GM23338 (cell line): ENCODE measurements around the gene CNTRL. TPM values are rescaled to one million over a fixed set of nuclear protein-coding genes. Genes with fewer than 3 reads are reported as not detected.

Experiments used
- ATAC-seq: fragments of 200-7000 bp; cut with Tn5 transposase; 3 replicates; pipeline ENCODE4 v1.9.1; 2020
- DNase-seq: peaks from one replicate; pipeline ENCODE4 v3.0.0-alpha.2; 2015; ENCODE audit warnings: low spot score
- H2AFZ ChIP-seq: fragments of 200-600 bp; sonication (generic); 2 replicates; pipeline ENCODE4 v1.8.0; 2016; ENCODE audit warnings: antibody characterized with exemption, mild to moderate bottlenecking, moderate library complexity
- H3F3A ChIP-seq: fragments of 200-600 bp; sonication (generic); replicated peaks from 2 replicates; pipeline ENCODE4 v1.8.0; 2017; ENCODE audit warnings: antibody characterized with exemption, mixed run types, low read depth
- H3K27ac ChIP-seq: fragments of 200-600 bp; sonication (generic); 2 replicates; pipeline ENCODE4 v1.6.1; 2016; ENCODE audit warnings: low read depth
- H3K27me3 ChIP-seq: fragments of 200-600 bp; sonication (generic); 2 replicates; pipeline ENCODE4 v1.8.0; 2016; ENCODE audit warnings: mild to moderate bottlenecking, mixed run types, moderate library complexity; ENCODE audit not compliant: insufficient read depth
- H3K36me3 ChIP-seq: fragments of 200-600 bp; sonication (generic); 2 replicates; pipeline ENCODE4 v1.8.0; 2016; ENCODE audit warnings: mild to moderate bottlenecking; ENCODE audit not compliant: insufficient read depth
- H3K4me1 ChIP-seq: fragments of 200-600 bp; sonication (generic); 2 replicates; pipeline ENCODE4 v1.8.0; 2016; ENCODE audit warnings: mild to moderate bottlenecking, moderate library complexity; ENCODE audit not compliant: insufficient read depth
- H3K4me2 ChIP-seq: fragments of 200-600 bp; sonication (generic); 2 replicates; pipeline ENCODE4 v1.7.1; 2017; ENCODE audit warnings: mixed run types
- H3K4me3 ChIP-seq: fragments of 200-600 bp; sonication (generic); 2 replicates; pipeline ENCODE4 v1.6.1; 2016; ENCODE audit warnings: mixed run types
- H3K79me2 ChIP-seq: fragments of 200-600 bp; sonication (generic); replicated peaks from 2 replicates; pipeline ENCODE4 v1.8.0; 2017; ENCODE audit warnings: mild to moderate bottlenecking; ENCODE audit not compliant: insufficient read depth
- H3K9me2 ChIP-seq: fragments of 200-600 bp; sonication (generic); 2 replicates; pipeline ENCODE4 v1.8.0; 2017; ENCODE audit not compliant: insufficient read depth
- H4K20me1 ChIP-seq: fragments of 200-600 bp; sonication (generic); replicated peaks from 2 replicates; pipeline ENCODE4 v1.8.0; 2017; ENCODE audit warnings: mild to moderate bottlenecking; ENCODE audit not compliant: insufficient read depth
- H3K27ac Mint-ChIP-seq: 2 replicates; pipeline ENCODE4 v1.8.0; 2020; ENCODE audit warnings: inconsistent platforms, mild to moderate bottlenecking, moderate library complexity, mixed read lengths
- H3K27me3 Mint-ChIP-seq: 3 replicates; pipeline ENCODE4 v1.8.0; 2022; ENCODE audit warnings: low read depth, mild to moderate bottlenecking, moderate library complexity, mixed read lengths, inconsistent platforms; ENCODE audit not compliant: insufficient read depth, poor library complexity
- H3K36me3 Mint-ChIP-seq: 3 replicates; pipeline ENCODE4 v1.8.0; 2021; ENCODE audit warnings: low read depth, mild to moderate bottlenecking, inconsistent platforms, moderate library complexity, mixed read lengths
- H3K4me1 Mint-ChIP-seq: 3 replicates; pipeline ENCODE4 v1.8.0; 2020; ENCODE audit warnings: mild to moderate bottlenecking, inconsistent platforms, mixed read lengths
- H3K4me3 Mint-ChIP-seq: 3 replicates; pipeline ENCODE4 v1.8.0; 2021; ENCODE audit warnings: moderate library complexity, mild to moderate bottlenecking, inconsistent platforms, mixed read lengths
- H3K9me3 Mint-ChIP-seq: 3 replicates; pipeline ENCODE4 v1.8.0; 2020; ENCODE audit warnings: moderate library complexity, mild to moderate bottlenecking, inconsistent platforms, mixed read lengths
- CTCF ChIP-seq, 2 experiments: fragments of 200-600 bp in 1 of 2; sonication (generic) in 1 of 2; conservative IDR thresholded peaks; 2 replicates each; pipeline versions ENCODE4 v1.5.1 to v1.6.1; 2016 to 2017; ENCODE audit warnings: antibody characterized with exemption in 2 of 2, low read depth in 2 of 2, mild to moderate bottlenecking in 2 of 2, moderate library complexity in 1 of 2
- JUNB ChIP-seq: IDR thresholded peaks from one replicate; pipeline ENCODE4 v1.6.1; 2016; ENCODE audit warnings: antibody characterized with exemption; ENCODE audit not compliant: unreplicated experiment
- NANOG ChIP-seq: IDR thresholded peaks from 2 replicates; pipeline ENCODE4 v1.6.1; 2016; ENCODE audit warnings: antibody characterized with exemption, borderline replicate concordance
- REST ChIP-seq: IDR thresholded peaks from one replicate; pipeline ENCODE4 v1.6.1; 2018; ENCODE audit warnings: antibody characterized with exemption; ENCODE audit not compliant: unreplicated experiment
- STAT1 ChIP-seq: IDR thresholded peaks from one replicate; pipeline ENCODE4 v1.6.1; 2016; ENCODE audit warnings: antibody characterized with exemption; ENCODE audit not compliant: unreplicated experiment
- polyA plus RNA-seq: library from polyadenylated mRNA; unstranded; fragments of >200 nt; fragmentation: Nextera tagmentation; extraction: Ambion mirVana; gene quantifications from 2 replicates; pipeline ENCODE4 v1.2.1, GENCODE V29; 2016
- small RNA-seq: library from RNA; depleted of rRNA; stranded (forward); fragments of <200 nt; gene quantifications from one replicate; pipeline ENCODE3, GENCODE V24; 2014; ENCODE audit warnings: low replicate concordance
- total RNA-seq: library from RNA; depleted of rRNA; stranded (reverse); fragments of >200 nt; shearing (Covaris generic); gene quantifications from 2 replicates; pipeline ENCODE4 v1.2.3, GENCODE V29; 2014; rRNA removed

CNTRL gene
- total and polyA plus RNA-seq, 2 experiments from 2014 or later: 9.2 to 11.7 TPM

GRCh38 chr9:121226175-121226574, 151.4 kb downstream of the CNTRL start:
- Mint-ChIP-seq H3K36me3 (no peaks in the 10 kb centered on the region), H3K4me3 (no peak overlapping the region), H3K27me3 (peaks cover 3% of the 10 kb centered on the region), H3K9me3 (no peaks in the 10 kb centered on the region; the same call in 2 of the 3 replicates), H3K4me1 (peaks cover 20% of the 10 kb centered on the region), H3K27ac (no peak overlapping the region)
- H3K4me3 ChIP-seq: no peak overlapping the region
- H3F3A ChIP-seq: no peaks in the 10 kb centered on the region; the same call in 1 of the 2 replicates
- DNase-seq (no peak), ATAC-seq (no peak)
- TF ChIP-seq JUNB: no peak
- TF ChIP-seq STAT1: no peak
- no peak for TF ChIP-seq CTCF (conservative IDR thresholded peaks at IDR 0.05; ENCODE audit: low read depth in 2 of 2)
- TF ChIP-seq REST: no peak
- TF ChIP-seq NANOG: no peak
- no peak overlapping the region for H2AFZ ChIP-seq
- no peaks in the 10 kb centered on the region for H3K36me3 ChIP-seq
- H3K4me2 ChIP-seq: no peak overlapping the region
- H3K4me1 ChIP-seq: peaks cover 17% of the 10 kb centered on the region
- H3K27ac ChIP-seq: no peak overlapping the region
- H3K27me3 ChIP-seq: no peaks in the 10 kb centered on the region
- no peaks in the 10 kb centered on the region for H3K9me2 ChIP-seq
- H3K79me2 ChIP-seq: no peaks in the 10 kb centered on the region
- no peaks in the 10 kb centered on the region for H4K20me1 ChIP-seq

Small RNAs within 50 kb of the gene (small RNA-seq; reads per million reads assigned to genes)
- gene RN7SL181P: not detected

Other genes with a start within 250 kb of the CNTRL start
- gene PSMD5, start 232.0 kb upstream of the CNTRL start, total RNA-seq: 40.5 and 49.4 TPM in 2 replicates
- 21.9 and 23.9 TPM in 2 replicates for gene PSMD5, start 232.0 kb upstream of the CNTRL start, polyA plus RNA-seq
- 31.0 and 33.7 TPM in 2 replicates for gene PHF19, start 197.8 kb upstream of the CNTRL start, total RNA-seq
- 13.1 and 16.8 TPM in 2 replicates for gene PHF19, start 197.8 kb upstream of the CNTRL start, polyA plus RNA-seq
- 1.0 and 1.4 TPM in 2 replicates for gene TRAF1, start 148.2 kb upstream of the CNTRL start, total RNA-seq
- gene TRAF1, start 148.2 kb upstream of the CNTRL start, polyA plus RNA-seq: 0.39 and 0.63 TPM in 2 replicates
- gene C5, start 24.7 kb upstream of the CNTRL start, total RNA-seq: 0.12 and 0.31 TPM in 2 replicates
- gene C5, start 24.7 kb upstream of the CNTRL start, polyA plus RNA-seq: 0.09 TPM in 1 of 2 replicates, not detected in the other
- 29.7 and 31.0 TPM in 2 replicates for gene RAB14, start 126.9 kb downstream of the CNTRL start, total RNA-seq
- gene RAB14, start 126.9 kb downstream of the CNTRL start, polyA plus RNA-seq: 21.1 and 22.8 TPM in 2 replicates
- gene GSN, start 193.2 kb downstream of the CNTRL start, total RNA-seq: 85.7 and 101 TPM in 2 replicates
- 30.2 and 38.3 TPM in 2 replicates for gene GSN, start 193.2 kb downstream of the CNTRL start, polyA plus RNA-seq